BLaER1 (cell line): ENCODE results near the gene SLC1A1.

Source experiments
- H3K27ac ChIP-seq: shearing (Covaris generic); formaldehyde crosslinking; 2 replicates; pipeline ENCODE4 v1.8.1; 2022
- H3K27me3 ChIP-seq: shearing (Covaris generic); formaldehyde crosslinking; 2 replicates; pipeline ENCODE4 v1.8.1; 2022
- H3K36me3 ChIP-seq: shearing (Covaris generic); formaldehyde crosslinking; 2 replicates; pipeline ENCODE4 v1.8.1; 2022
- H3K4me1 ChIP-seq: shearing (Covaris generic); formaldehyde crosslinking; 2 replicates; pipeline ENCODE4 v1.8.1; 2022
- H3K4me2 ChIP-seq: shearing (Covaris generic); formaldehyde crosslinking; 2 replicates; pipeline ENCODE4 v1.8.1; 2022
- H3K4me3 ChIP-seq: shearing (Covaris generic); formaldehyde crosslinking; 2 replicates; pipeline ENCODE4 v1.8.1; 2022
- H3K9ac ChIP-seq: shearing (Covaris generic); formaldehyde crosslinking; 2 replicates; pipeline ENCODE4 v1.8.1; 2022
- H3K9me3 ChIP-seq: shearing (Covaris generic); formaldehyde crosslinking; 2 replicates; pipeline ENCODE4 v1.8.1; 2022
- H4K20me1 ChIP-seq: shearing (Covaris generic); formaldehyde crosslinking; 2 replicates; pipeline ENCODE4 v1.8.1; 2022
- Cebpa-rat ChIP-seq: shearing (Covaris generic); IDR thresholded peaks from 2 replicates; pipeline ENCODE4 v1.8.1; 2022

Gene SLC1A1

GRCh38 chr9:4585135-4585534, 94.9 kb downstream of the SLC1A1 start:
- Histone ChIP-seq H3K27ac (no peak overlapping the region), H4K20me1 (no peaks in the 10 kb centered on the region), H3K9ac (no peak overlapping the region), H3K36me3 (no peaks in the 10 kb centered on the region), H3K27me3 (no peaks in the 10 kb centered on the region), H3K4me3 (no peak overlapping the region), H3K9me3 (no peaks in the 10 kb centered on the region), H3K4me2 (no peak overlapping the region), H3K4me1 (no peaks in the 10 kb centered on the region)
- TF ChIP-seq Cebpa-rat, result no peak

DNA sequence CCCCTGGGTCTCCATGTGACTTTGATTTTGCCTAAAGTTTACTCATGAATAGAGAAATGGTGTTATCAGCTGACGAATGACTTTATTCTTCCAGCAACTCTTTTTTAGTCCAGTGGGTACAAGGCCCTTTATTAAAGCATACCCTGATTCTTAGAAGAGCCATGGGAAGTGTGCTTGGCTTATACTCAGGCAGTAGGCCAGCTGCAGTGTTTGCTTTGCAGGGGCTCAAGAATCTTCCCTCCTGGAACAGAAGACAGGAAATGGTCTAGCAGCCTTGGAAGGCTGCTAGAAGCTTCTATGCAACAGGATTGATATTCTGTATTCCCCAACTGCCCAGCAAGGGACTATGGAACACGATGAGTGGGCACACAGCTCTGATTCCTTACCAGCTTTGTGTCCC, 98.5 kb downstream of the SLC1A1 start:
- Histone ChIP-seq H3K4me2 (no peak overlapping the region), H3K27me3 (no peaks in the 10 kb centered on the region), H3K9ac (no peak overlapping the region), H3K9me3 (no peaks in the 10 kb centered on the region), H3K36me3 (no peaks in the 10 kb centered on the region), H3K4me3 (no peak overlapping the region), H3K27ac (no peak overlapping the region), H4K20me1 (no peaks in the 10 kb centered on the region), H3K4me1 (no peaks in the 10 kb centered on the region)
- TF ChIP-seq Cebpa-rat, result no peak

DNA sequence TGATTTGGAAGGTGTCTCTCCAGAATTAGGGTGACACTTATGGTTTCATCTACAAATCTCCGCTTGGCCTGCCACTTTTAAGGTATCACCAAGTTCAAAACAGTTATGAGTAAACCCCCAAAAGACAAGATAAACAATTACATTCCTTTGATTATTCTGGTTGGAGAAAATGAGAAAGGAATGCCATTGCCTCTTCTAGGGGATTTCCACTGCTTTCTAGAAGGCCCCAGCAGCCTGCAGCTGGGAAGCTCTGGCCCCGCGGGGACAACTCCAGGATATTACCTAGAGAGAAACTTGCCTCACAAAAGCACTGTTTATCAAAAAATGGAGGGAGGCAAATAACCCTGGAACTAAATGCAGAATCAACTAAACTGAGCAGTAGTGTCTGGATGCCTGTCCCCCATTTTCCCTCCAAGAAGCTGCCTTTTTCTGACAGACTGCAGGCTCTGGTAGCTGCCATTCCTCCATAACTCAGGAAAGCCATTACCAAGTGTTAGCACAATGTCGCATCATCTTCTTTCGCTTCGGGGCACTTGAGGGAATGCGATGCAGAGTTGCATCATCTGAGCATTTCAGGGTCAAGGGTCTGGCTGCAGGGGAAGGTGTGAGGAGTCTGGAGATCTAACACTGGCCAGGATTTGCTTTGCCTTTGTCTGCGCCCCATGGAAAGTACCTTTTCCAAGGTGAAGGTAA, 100.3 kb downstream of the SLC1A1 start:
- no peak overlapping the region for H3K4me3 ChIP-seq

GRCh38 chr9:4591123-4591500, 100.8 kb downstream of the SLC1A1 start:
- H3K27ac ChIP-seq, result no peak overlapping the region
- no peaks in the 10 kb centered on the region for H3K27me3 ChIP-seq
- no peak for TF ChIP-seq Cebpa-rat
- no peak overlapping the region for H3K9ac ChIP-seq
- H3K4me1 ChIP-seq, result no peaks in the 10 kb centered on the region
- H3K36me3 ChIP-seq, result no peaks in the 10 kb centered on the region
- H3K9me3 ChIP-seq, result no peaks in the 10 kb centered on the region
- no peaks in the 10 kb centered on the region for H4K20me1 ChIP-seq
- H3K4me3 ChIP-seq, result no peak overlapping the region
- no peak overlapping the region for H3K4me2 ChIP-seq

More for the DNA sequence above, 100.3 kb downstream of the SLC1A1 start:
- Histone ChIP-seq H3K9me3 (no peaks in the 10 kb centered on the region), H3K4me1 (no peaks in the 10 kb centered on the region), H3K27me3 (no peaks in the 10 kb centered on the region), H3K36me3 (no peaks in the 10 kb centered on the region), H3K9ac (no peak overlapping the region), H3K4me2 (no peak overlapping the region), H4K20me1 (no peaks in the 10 kb centered on the region), H3K27ac (no peak overlapping the region)
- no peak for TF ChIP-seq Cebpa-rat

GRCh38 chr9:4592295-4592694, 102.0 kb downstream of the SLC1A1 start:
- Histone ChIP-seq H3K27ac (no peak overlapping the region), H4K20me1 (no peaks in the 10 kb centered on the region), H3K27me3 (no peaks in the 10 kb centered on the region), H3K36me3 (no peaks in the 10 kb centered on the region), H3K4me3 (no peak overlapping the region), H3K4me2 (no peak overlapping the region), H3K9me3 (no peaks in the 10 kb centered on the region), H3K9ac (no peak overlapping the region), H3K4me1 (no peaks in the 10 kb centered on the region)
- TF ChIP-seq Cebpa-rat, result no peak

GRCh38 chr9:4592886-4593285, 102.6 kb downstream of the SLC1A1 start:
- no peak for TF ChIP-seq Cebpa-rat
- no peak overlapping the region for H3K27ac ChIP-seq
- H3K36me3 ChIP-seq, result no peaks in the 10 kb centered on the region
- H3K4me1 ChIP-seq, result no peaks in the 10 kb centered on the region
- H3K27me3 ChIP-seq, result no peaks in the 10 kb centered on the region
- no peaks in the 10 kb centered on the region for H3K9me3 ChIP-seq
- H3K4me3 ChIP-seq, result no peak overlapping the region
- H3K4me2 ChIP-seq, result no peak overlapping the region
- no peak overlapping the region for H3K9ac ChIP-seq
- H4K20me1 ChIP-seq, result no peaks in the 10 kb centered on the region

- H3K9me3 ChIP-seq, result no peaks in the 10 kb centered on the region
- no peaks in the 10 kb centered on the region for H3K27me3 ChIP-seq
- no peak overlapping the region for H3K27ac ChIP-seq
- H4K20me1 ChIP-seq, result no peaks in the 10 kb centered on the region
- H3K4me2 ChIP-seq, result no peak overlapping the region
- no peak overlapping the region for H3K9ac ChIP-seq
- H3K4me1 ChIP-seq, result no peaks in the 10 kb centered on the region
- TF ChIP-seq Cebpa-rat, result no peak
- no peak overlapping the region for H3K4me3 ChIP-seq
- H3K36me3 ChIP-seq, result no peaks in the 10 kb centered on the region
These were observed 104.3 kb downstream of the SLC1A1 start for GRCh38 chr9:4594545-4594944.

GRCh38 chr9:4594994-4595393, 104.7 kb downstream of the SLC1A1 start:
- Histone ChIP-seq H3K9me3 (no peaks in the 10 kb centered on the region), H3K4me2 (no peak overlapping the region), H3K36me3 (no peaks in the 10 kb centered on the region), H3K27ac (no peak overlapping the region), H3K27me3 (no peaks in the 10 kb centered on the region), H3K4me3 (no peak overlapping the region), H4K20me1 (no peaks in the 10 kb centered on the region), H3K9ac (no peak overlapping the region), H3K4me1 (no peaks in the 10 kb centered on the region)
- no peak for TF ChIP-seq Cebpa-rat

- H3K36me3 ChIP-seq, result no peaks in the 10 kb centered on the region
- H3K4me2 ChIP-seq, result no peak overlapping the region
- no peak overlapping the region for H3K27ac ChIP-seq
- H3K9ac ChIP-seq, result no peak overlapping the region
- no peaks in the 10 kb centered on the region for H3K9me3 ChIP-seq
- no peaks in the 10 kb centered on the region for H3K4me1 ChIP-seq
- no peaks in the 10 kb centered on the region for H4K20me1 ChIP-seq
- H3K4me3 ChIP-seq, result no peak overlapping the region
- 0 out of 2 replicates have a peak, but pooled peaks cover 2% of the 10 kb centered on the region for H3K27me3 ChIP-seq
- no peak for TF ChIP-seq Cebpa-rat
These were observed 106.1 kb downstream of the SLC1A1 start for GRCh38 chr9:4596165-4596922.

DNA sequence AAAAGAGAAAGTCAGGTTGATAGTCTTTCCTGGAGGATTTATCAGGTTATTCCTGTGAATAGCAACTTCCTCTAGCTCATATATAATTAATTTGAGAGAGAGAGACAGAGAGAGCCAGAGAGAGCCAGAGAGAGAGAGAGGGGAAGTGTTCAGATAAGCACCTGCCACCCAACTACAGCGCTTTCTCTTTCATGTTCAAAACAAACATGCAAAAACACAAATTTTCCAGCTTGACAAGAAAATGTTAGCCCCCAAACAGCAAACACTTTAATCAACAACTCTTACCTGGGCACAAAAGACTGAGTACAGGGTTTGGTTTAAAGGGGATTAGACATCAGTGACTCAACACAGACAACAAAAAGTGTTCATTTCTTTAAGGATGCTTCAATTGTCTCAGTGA, 110.1 kb downstream of the SLC1A1 start:
- H3K4me3 ChIP-seq, result no peak overlapping the region
- no peak for TF ChIP-seq Cebpa-rat
- no peak overlapping the region for H3K9ac ChIP-seq
- no peaks in the 10 kb centered on the region for H3K9me3 ChIP-seq
- H3K4me2 ChIP-seq, result no peak overlapping the region
- no peaks in the 10 kb centered on the region for H3K36me3 ChIP-seq
- no peaks in the 10 kb centered on the region for H4K20me1 ChIP-seq
- 0 out of 2 replicates have a peak, but pooled peaks cover 2% of the 10 kb centered on the region for H3K27me3 ChIP-seq
- no peaks in the 10 kb centered on the region for H3K4me1 ChIP-seq
- H3K27ac ChIP-seq, result no peak overlapping the region
